OCI-LY1 (cell line): ENCODE data around the gene CATSPERZ.

Experiments used
- H2AFZ ChIP-seq: fragments of 200-600 bp; sonication (generic), shearing (Covaris generic); 2 replicates; pipeline ENCODE4 v1.6.0; 2014; ENCODE audit warnings: antibody characterized with exemption, mild to moderate bottlenecking, low read length
- H3F3A ChIP-seq: fragments of 200-600 bp; sonication (generic), shearing (Covaris generic); 2 replicates; pipeline ENCODE4 v1.6.0; 2014; ENCODE audit warnings: mild to moderate bottlenecking, antibody characterized with exemption, low read length, moderate library complexity; ENCODE audit not compliant: insufficient read depth
- H3K27ac ChIP-seq: fragments of 200-600 bp; sonication (generic); 2 replicates; pipeline ENCODE4 v1.5.1; 2014; ENCODE audit warnings: low read length, mixed run types, mild to moderate bottlenecking, low read depth; ENCODE audit not compliant: poor library complexity, severe bottlenecking
- H3K27me3 ChIP-seq: fragments of 200-600 bp; sonication (generic); 2 replicates; pipeline ENCODE4 v1.6.0; 2014; ENCODE audit warnings: antibody characterized with exemption, mild to moderate bottlenecking, low read length, moderate library complexity; ENCODE audit not compliant: insufficient read depth
- H3K36me3 ChIP-seq: fragments of 200-600 bp; sonication (generic); 2 replicates; pipeline ENCODE4 v1.6.1; 2014; ENCODE audit warnings: mild to moderate bottlenecking, antibody characterized with exemption, low read length, moderate library complexity, mixed read lengths; ENCODE audit not compliant: insufficient read depth
- H3K4me1 ChIP-seq: fragments of 200-600 bp; sonication (generic); 2 replicates; pipeline ENCODE4 v1.5.1; 2014; ENCODE audit warnings: mild to moderate bottlenecking, low read length, moderate library complexity; ENCODE audit not compliant: insufficient read depth, severe bottlenecking
- H3K4me2 ChIP-seq: fragments of 200-600 bp; sonication (generic), shearing (Covaris generic); 2 replicates; pipeline ENCODE4 v1.6.1; 2014; ENCODE audit warnings: low read length
- H3K4me3 ChIP-seq: fragments of 200-600 bp; sonication (generic); 2 replicates; pipeline ENCODE4 v1.5.1; 2014; ENCODE audit warnings: low read length, low read depth, mild to moderate bottlenecking, mixed read lengths; ENCODE audit not compliant: poor library complexity, severe bottlenecking
- H3K79me2 ChIP-seq: fragments of 200-600 bp; shearing (Covaris generic); 2 replicates; pipeline ENCODE4 v1.6.1; 2016; ENCODE audit warnings: mixed run types, low read length, mixed read lengths; ENCODE audit not compliant: insufficient read depth
- H3K9ac ChIP-seq: fragments of 200-600 bp; sonication (generic), shearing (Covaris generic); 2 replicates; pipeline ENCODE4 v1.6.1; 2014; ENCODE audit warnings: mild to moderate bottlenecking, low read length, mixed read lengths
- H3K9me2 ChIP-seq: fragments of 200-600 bp; sonication (generic), shearing (Covaris generic); 2 replicates; pipeline ENCODE4 v1.6.1; 2014; ENCODE audit warnings: low read depth, mild to moderate bottlenecking, low read length, mixed read lengths
- H3K9me3 ChIP-seq: fragments of 200-600 bp; shearing (Covaris generic); 2 replicates; pipeline ENCODE4 v1.6.1; 2014; ENCODE audit warnings: low read length, mixed read lengths
- H4K20me1 ChIP-seq: fragments of 200-600 bp; sonication (generic), shearing (Covaris generic); 2 replicates; pipeline ENCODE4 v1.6.0; 2016; ENCODE audit warnings: mild to moderate bottlenecking, low read length; ENCODE audit not compliant: insufficient read depth
- CTCF ChIP-seq: fragments of 200-600 bp; sonication (generic), shearing (Covaris generic); IDR thresholded peaks from 2 replicates; pipeline ENCODE4 v1.5.1; 2017; ENCODE audit warnings: mild to moderate bottlenecking, antibody characterized with exemption, low read length, moderate library complexity, mixed read lengths
- EZH2 ChIP-seq: fragments of 200-600 bp; sonication (generic), shearing (Covaris generic); IDR thresholded peaks from 2 replicates; pipeline ENCODE4 v1.8.0; 2017; ENCODE audit warnings: borderline replicate concordance, mixed run types, mild to moderate bottlenecking, antibody characterized with exemption, low read length, moderate library complexity, mixed read lengths

CATSPERZ gene

GRCh38 chr11:64258946-64259532 is 41.1 kb upstream of the CATSPERZ start:
- no peaks in the 10 kb centered on the region for H4K20me1 ChIP-seq

GRCh38 chr11:64259533-64260067 is 40.6 kb upstream of the CATSPERZ start:
- Histone ChIP-seq H3K9me3 (no peaks in the 10 kb centered on the region), H3K27ac (no peak overlapping the region), H3K27me3 (no peaks in the 10 kb centered on the region), H3K4me2 (no peak overlapping the region), H3K4me3 (no peak overlapping the region), H3K9me2 (no peaks in the 10 kb centered on the region), H2AFZ (no peak overlapping the region), H3F3A (no peaks in the 10 kb centered on the region), H4K20me1 (no peaks in the 10 kb centered on the region), H3K36me3 (peaks cover 41% of the 10 kb centered on the region), H3K9ac (no peak overlapping the region), H3K79me2 (no peaks in the 10 kb centered on the region), H3K4me1 (no peaks in the 10 kb centered on the region)
- no peak for TF ChIP-seq EZH2
- no peak for TF ChIP-seq CTCF

More at GRCh38 chr11:64258946-64259532, 41.1 kb upstream of the CATSPERZ start:
- no peak overlapping the region for H3K4me3 ChIP-seq
- H3K36me3 ChIP-seq, result peaks cover 44% of the 10 kb centered on the region
- H3K27me3 ChIP-seq, result no peaks in the 10 kb centered on the region
- no peaks in the 10 kb centered on the region for H3K4me1 ChIP-seq
- no peaks in the 10 kb centered on the region for H3K79me2 ChIP-seq
- H3K27ac ChIP-seq, result no peak overlapping the region
- H2AFZ ChIP-seq, result no peak overlapping the region
- H3K4me2 ChIP-seq, result no peak overlapping the region
- TF ChIP-seq EZH2 (no peak), CTCF (no peak)
- no peak overlapping the region for H3K9ac ChIP-seq
- H3K9me2 ChIP-seq, result no peaks in the 10 kb centered on the region
- H3K9me3 ChIP-seq, result no peaks in the 10 kb centered on the region
- H3F3A ChIP-seq, result no peaks in the 10 kb centered on the region

GRCh38 chr11:64260147-64260708 is 39.9 kb upstream of the CATSPERZ start:
- Histone ChIP-seq H3K9me2 (no peaks in the 10 kb centered on the region), H3K27ac (no peak overlapping the region), H3K4me2 (no peak overlapping the region), H3F3A (no peaks in the 10 kb centered on the region), H3K36me3 (peaks cover 37% of the 10 kb centered on the region), H3K79me2 (no peaks in the 10 kb centered on the region), H2AFZ (no peak overlapping the region), H3K4me1 (no peaks in the 10 kb centered on the region), H3K9me3 (no peaks in the 10 kb centered on the region), H3K27me3 (no peaks in the 10 kb centered on the region), H3K9ac (no peak overlapping the region), H4K20me1 (no peaks in the 10 kb centered on the region), H3K4me3 (no peak overlapping the region)
- no peak for TF ChIP-seq EZH2
- TF ChIP-seq CTCF, result no peak
